ENCODE measurements around the gene OR5H2. TPM values are rescaled to one million over a fixed set of nuclear protein-coding genes. Genes with fewer than 3 reads are reported as not detected.

Gene OR5H2
- total and polyA plus RNA-seq, 4 donors = 0.09 TPM; not detected in 3

GRCh38 chr3:98326945-98327344 lies 44.6 kb downstream of the OR5H2 start:
- H3K27ac ChIP-seq (ENCODE audit: low read depth in 1 of 2, low read length in 2 of 2) = no peak overlapping the region
- no peaks in the 10 kb centered on the region for H3K36me3 ChIP-seq (ENCODE audit: control insufficient read depth in 4 of 4, insufficient read depth in 3 of 4, low read depth in 1 of 4, low read length in 3 of 4)
- no peak for DNase-seq (ENCODE audit: low spot score)
- no peaks in the 10 kb centered on the region for H3K27me3 ChIP-seq (ENCODE audit: control insufficient read depth in 4 of 4, insufficient read depth in 4 of 4, low read length in 3 of 4)
- H3K9ac ChIP-seq (ENCODE audit: low read depth in 1 of 2, low read length in 2 of 2) = no peak overlapping the region
- H3K4me3 ChIP-seq (ENCODE audit: low read depth in 1 of 3, low read length in 3 of 3) = no peak overlapping the region
- no peaks in the 10 kb centered on the region for H3K9me3 ChIP-seq (ENCODE audit: control insufficient read depth in 4 of 4, low read length in 3 of 4)
- TF ChIP-seq JUND (IDR thresholded peaks at IDR 0.05) = no peak
- TF ChIP-seq NR2F2 (IDR thresholded peaks at IDR 0.05) = no peak
- H3K4me1 ChIP-seq (ENCODE audit: control insufficient read depth in 4 of 4, insufficient read depth in 4 of 4, low read length in 3 of 4) = peaks cover 0 to 2% (median 0%) of the 10 kb centered on the region in 4 donors

- H3K4me3 ChIP-seq (ENCODE audit: low read depth in 1 of 3, low read length in 3 of 3) = no peak overlapping the region
- H3K27ac ChIP-seq (ENCODE audit: low read depth in 1 of 2, low read length in 2 of 2) = no peak overlapping the region
- H3K9ac ChIP-seq (ENCODE audit: low read depth in 1 of 2, low read length in 2 of 2) = no peak overlapping the region
- no peaks in the 10 kb centered on the region for H3K36me3 ChIP-seq (ENCODE audit: control insufficient read depth in 4 of 4, insufficient read depth in 3 of 4, low read depth in 1 of 4, low read length in 3 of 4)
- peaks cover 0 to 4% (median 0%) of the 10 kb centered on the region in 4 donors for H3K27me3 ChIP-seq (ENCODE audit: control insufficient read depth in 4 of 4, insufficient read depth in 4 of 4, low read length in 3 of 4)
- no peak for TF ChIP-seq ZBTB33 (IDR thresholded peaks at IDR 0.05)
- 66% methylated on average over 5 of the region's 5 CpGs for WGBS
- H3K9me3 ChIP-seq (ENCODE audit: control insufficient read depth in 4 of 4, low read length in 3 of 4) = no peaks in the 10 kb centered on the region
- no peaks in the 10 kb centered on the region for H3K4me1 ChIP-seq (ENCODE audit: control insufficient read depth in 4 of 4, insufficient read depth in 4 of 4, low read length in 3 of 4)
- no peak for DNase-seq (ENCODE audit: low spot score)
Observed at GRCh38 chr3:98328933-98329332, 46.6 kb downstream of the OR5H2 start.

GRCh38 chr3:98329392-98330124 lies 47.3 kb downstream of the OR5H2 start:
- DNase-seq (ENCODE audit: low spot score) = no peak
- Histone ChIP-seq H3K4me3 (ENCODE audit: low read depth in 1 of 3, low read length in 3 of 3) (no peak overlapping the region), H3K27ac (ENCODE audit: low read depth in 1 of 2, low read length in 2 of 2) (no peak overlapping the region), H3K9ac (ENCODE audit: low read depth in 1 of 2, low read length in 2 of 2) (no peak overlapping the region), H3K36me3 (ENCODE audit: control insufficient read depth in 4 of 4, insufficient read depth in 3 of 4, low read depth in 1 of 4, low read length in 3 of 4) (no peaks in the 10 kb centered on the region), H3K9me3 (ENCODE audit: control insufficient read depth in 4 of 4, low read length in 3 of 4) (no peaks in the 10 kb centered on the region), H3K27me3 (ENCODE audit: control insufficient read depth in 4 of 4, insufficient read depth in 4 of 4, low read length in 3 of 4) (peaks cover 0 to 4% (median 0%) of the 10 kb centered on the region in 4 donors), H3K4me1 (ENCODE audit: control insufficient read depth in 4 of 4, insufficient read depth in 4 of 4, low read length in 3 of 4) (no peaks in the 10 kb centered on the region)
- TF ChIP-seq HNF4G (IDR thresholded peaks at IDR 0.05) (no peak), CTCF (IDR thresholded peaks at IDR 0.05; ENCODE audit: low read depth, low read length, missing input control) (peak; percentile 79), ZBTB33 (IDR thresholded peaks at IDR 0.05) (no peak), RXRA (IDR thresholded peaks at IDR 0.05) (no peak), FOXA1 (IDR thresholded peaks at IDR 0.05) (no peak), EGR1 (IDR thresholded peaks at IDR 0.05; ENCODE audit: low read depth in 2 of 2) (no peak), FOXA2 (IDR thresholded peaks at IDR 0.05) (peak; percentile 20), JUND (IDR thresholded peaks at IDR 0.05) (no peak), GABPA (IDR thresholded peaks at IDR 0.05 in 1 of 2, conservative IDR thresholded peaks at IDR 0.05 in 1 of 2) (no peak), NR2F2 (IDR thresholded peaks at IDR 0.05) (no peak), RAD21 (IDR thresholded peaks at IDR 0.05) (peak; percentile 86 to 90), ATF3 (IDR thresholded peaks at IDR 0.05) (no peak), TAF1 (conservative IDR thresholded peaks at IDR 0.05) (no peak), MAX (IDR thresholded peaks at IDR 0.05) (no peak), REST (IDR thresholded peaks at IDR 0.05) (no peak), HNF4A (conservative IDR thresholded peaks at IDR 0.05) (no peak), YY1 (IDR thresholded peaks at IDR 0.05) (no peak), SP1 (IDR thresholded peaks at IDR 0.05) (no peak)
- 4% methylated on average over 6 of the region's 6 CpGs for WGBS

Data from liver (tissue), 9 donors.